ENCODE results near the gene SMARCB1. TPM values are rescaled to one million over a fixed set of nuclear protein-coding genes. Genes with fewer than 3 reads are reported as not detected.

Gene SMARCB1
- polyA plus RNA-seq, 1 donor = 187 TPM

- no peak for DNase-seq
Measured at GRCh38 chr22:23779731-23780130, 7.0 kb upstream of the SMARCB1 start.

- no peak for DNase-seq
Measured at GRCh38 chr22:23780146-23780748, 6.5 kb upstream of the SMARCB1 start.

GRCh38 chr22:23781065-23781464, 5.7 kb upstream of the SMARCB1 start:
- DNase-seq = no peak

GRCh38 chr22:23781511-23782183, 5.1 kb upstream of the SMARCB1 start:
- DNase-seq = no peak

GRCh38 chr22:23782252-23782651, 4.5 kb upstream of the SMARCB1 start:
- DNase-seq = no peak

GRCh38 chr22:23782703-23783102, 4.1 kb upstream of the SMARCB1 start:
- no peak for DNase-seq

- DNase-seq = no peak
Measured at GRCh38 chr22:23783265-23784150, 3.3 kb upstream of the SMARCB1 start.

GRCh38 chr22:23784215-23784732, 2.5 kb upstream of the SMARCB1 start:
- no peak for DNase-seq

- DNase-seq = no peak
Measured at GRCh38 chr22:23786261-23786710, 480 bp upstream of the SMARCB1 start.

- no peak for DNase-seq
Measured at GRCh38 chr22:23787600-23787896, 782 bp downstream of the SMARCB1 start.

- no peak for DNase-seq
Measured at GRCh38 chr22:23787910-23788309, 1.1 kb downstream of the SMARCB1 start.

- no peak for DNase-seq
Measured at GRCh38 chr22:23789121-23789520, 2.4 kb downstream of the SMARCB1 start.

- no peak for DNase-seq
Measured at GRCh38 chr22:23789638-23790037, 2.9 kb downstream of the SMARCB1 start.

- no peak for DNase-seq
Measured at GRCh38 chr22:23790819-23791737, 4.3 kb downstream of the SMARCB1 start.

GRCh38 chr22:23791738-23792645, 5.2 kb downstream of the SMARCB1 start:
- no peak for DNase-seq

GRCh38 chr22:23793326-23793725, 6.6 kb downstream of the SMARCB1 start:
- no peak for DNase-seq

- no peak for DNase-seq
Measured at GRCh38 chr22:23796461-23796860, 9.7 kb downstream of the SMARCB1 start.

- DNase-seq = no peak
Measured at GRCh38 chr22:23800297-23801237, 13.8 kb downstream of the SMARCB1 start.

GRCh38 chr22:23801238-23801821, 14.6 kb downstream of the SMARCB1 start:
- no peak for DNase-seq

All from left kidney (tissue), 2 donors.